Fibroblast of peridontal ligament (primary cell): ENCODE results near the gene SHF.

Source experiments
- DNase-seq: peaks from one replicate; pipeline ENCODE4 v3.0.0-alpha.2; 2010; ENCODE audit errors: extremely low read depth

SHF gene

GRCh38 chr15:45169608-45170480, 17.9 kb downstream of the SHF start:
- no peak for DNase-seq

- DNase-seq, result no peak
Measured at GRCh38 chr15:45168751-45169551, 18.8 kb downstream of the SHF start.

DNA sequence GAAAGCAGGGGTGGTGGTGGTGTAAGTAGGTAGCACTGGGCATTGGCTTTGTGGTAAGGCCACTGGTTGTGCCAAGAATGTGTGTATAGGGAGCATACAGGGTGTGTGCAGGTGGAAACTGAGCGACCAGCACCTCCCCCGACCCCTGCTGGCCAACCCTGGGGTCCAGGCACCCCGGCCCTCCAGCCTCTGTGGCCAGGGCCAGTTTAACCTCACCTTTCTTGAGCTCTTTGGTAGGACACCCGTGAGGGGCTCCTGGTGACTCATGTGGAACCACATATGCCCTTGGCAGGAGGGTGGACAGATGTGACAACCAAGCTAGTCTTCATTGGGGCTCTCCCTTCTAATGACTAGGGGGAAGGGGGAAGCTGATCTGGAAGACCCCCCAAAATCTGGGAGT, 19.5 kb downstream of the SHF start:
- DNase-seq, result no peak

- DNase-seq, result no peak
Measured at GRCh38 chr15:45167631-45168205, 20.0 kb downstream of the SHF start.

- DNase-seq, result peak; percentile 76
Measured at GRCh38 chr15:45166834-45167630, 20.7 kb downstream of the SHF start.

DNA sequence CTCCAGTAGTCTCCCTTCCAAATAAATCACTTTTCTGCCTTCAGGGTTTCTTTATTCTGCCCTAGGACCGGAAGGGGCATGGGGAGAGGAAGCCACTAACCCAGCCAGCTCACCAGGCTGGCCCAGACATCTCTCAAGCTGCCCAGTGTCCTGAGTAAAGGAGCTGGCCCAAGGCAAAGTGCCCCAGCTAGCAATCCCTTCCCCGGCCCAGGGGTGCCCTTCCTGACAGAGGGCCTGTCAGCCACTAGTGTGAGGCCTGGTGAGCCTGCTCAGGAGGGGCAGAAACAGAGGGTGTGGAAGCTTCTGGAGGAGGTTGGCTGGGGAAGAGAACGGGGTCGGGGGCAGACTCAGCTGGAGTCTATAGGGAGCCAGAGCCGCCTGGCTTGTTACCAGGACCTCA, 22.2 kb downstream of the SHF start:
- DNase-seq, result no peak

DNA sequence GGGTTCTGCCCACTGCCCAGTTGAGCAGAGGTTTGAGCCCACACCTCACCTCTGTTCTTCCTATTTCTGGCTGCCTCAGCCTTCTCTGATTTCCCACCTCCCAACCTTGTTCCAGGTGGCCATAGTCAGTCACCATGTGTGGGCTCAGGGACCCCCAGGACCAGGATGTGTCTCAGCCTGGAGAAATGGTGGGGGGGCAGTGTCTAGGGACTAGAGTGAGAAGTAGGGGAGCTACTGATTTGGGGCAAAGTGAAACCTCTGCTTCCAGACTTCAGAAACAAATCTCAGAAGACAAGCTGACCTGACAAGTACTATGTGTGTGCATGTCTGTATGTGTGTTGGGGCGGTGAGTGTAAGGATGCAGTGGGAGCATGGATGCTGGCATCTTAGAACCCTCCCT, 22.9 kb downstream of the SHF start:
- DNase-seq, result no peak

- no peak for DNase-seq
Measured at GRCh38 chr15:45163508-45163856, 24.3 kb downstream of the SHF start.

DNA sequence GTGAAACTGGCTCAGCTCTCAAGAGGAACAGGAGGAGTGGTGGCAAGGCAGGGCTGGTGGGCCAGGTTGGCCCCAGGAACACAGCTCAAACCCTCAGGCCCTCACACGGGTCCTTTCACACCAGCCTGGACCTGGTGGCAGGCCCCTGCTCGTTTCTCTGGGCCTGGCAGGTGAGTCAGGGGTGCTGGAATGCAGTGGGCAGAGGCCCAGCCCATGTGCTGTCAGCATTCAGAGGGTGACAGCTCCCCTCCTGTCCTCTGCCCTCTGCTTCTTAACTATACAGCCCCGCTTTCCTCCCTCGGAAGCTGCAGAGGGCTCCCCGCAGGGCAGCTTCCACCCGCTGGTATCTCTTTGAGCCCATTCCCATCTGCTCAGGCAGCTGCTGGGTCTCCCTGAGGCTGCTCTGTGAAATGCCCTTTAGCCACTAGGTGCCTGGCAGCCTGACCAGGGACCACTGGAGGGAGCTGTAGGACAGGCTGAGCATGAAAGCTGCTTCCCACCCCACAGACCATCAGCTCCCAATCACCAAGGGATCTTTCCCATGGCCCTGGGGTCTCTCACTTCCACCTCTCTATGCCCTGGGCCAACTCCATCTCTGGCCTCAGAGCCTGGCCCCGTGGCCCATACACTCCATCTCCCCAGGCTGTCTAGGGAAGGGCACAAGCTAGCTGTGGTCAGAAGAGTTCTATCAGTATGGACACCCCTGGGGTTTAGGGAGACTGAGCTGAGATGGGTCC, 24.8 kb downstream of the SHF start:
- peak; percentile 79 for DNase-seq

DNA sequence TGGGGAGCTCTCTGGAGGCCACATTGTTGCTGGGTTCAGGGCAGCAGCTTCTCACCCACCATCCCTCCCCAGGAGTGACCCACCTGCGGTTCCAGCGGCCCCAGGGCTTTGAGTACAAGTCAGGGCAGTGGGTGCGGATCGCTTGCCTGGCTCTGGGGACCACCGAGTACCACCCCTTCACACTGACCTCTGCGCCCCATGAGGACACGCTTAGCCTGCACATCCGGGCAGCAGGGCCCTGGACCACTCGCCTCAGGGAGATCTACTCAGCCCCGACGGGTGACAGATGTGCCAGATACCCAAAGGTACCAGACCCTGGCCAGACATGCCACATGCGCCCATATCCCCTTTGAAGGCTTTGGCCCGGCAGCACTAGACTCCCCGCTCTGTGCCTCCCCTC, 26.1 kb downstream of the SHF start:
- no peak for DNase-seq

DNA sequence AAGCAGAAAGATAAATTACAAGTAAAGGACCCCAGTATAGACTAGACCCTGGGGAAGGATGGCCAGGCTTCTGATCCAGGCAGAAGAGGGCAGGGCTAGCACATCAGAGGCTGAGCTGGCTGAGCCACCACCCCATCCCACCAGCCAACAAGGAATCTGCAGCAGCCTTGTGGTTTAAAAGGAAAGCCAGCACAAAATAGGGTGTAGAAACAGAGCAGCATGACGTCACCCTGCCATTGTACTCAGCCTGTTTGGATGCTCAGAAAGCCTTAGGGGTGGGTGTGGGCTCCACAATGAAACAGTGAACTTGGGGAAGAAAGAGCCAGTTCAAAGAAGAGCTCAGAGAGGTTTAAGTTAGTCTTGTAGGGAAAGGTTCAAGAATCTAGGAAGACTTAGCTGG, 29.8 kb downstream of the SHF start:
- peak; percentile 91 for DNase-seq

- peak; percentile 67 for DNase-seq
Measured at GRCh38 chr15:45156744-45157455, 30.9 kb downstream of the SHF start.

DNA sequence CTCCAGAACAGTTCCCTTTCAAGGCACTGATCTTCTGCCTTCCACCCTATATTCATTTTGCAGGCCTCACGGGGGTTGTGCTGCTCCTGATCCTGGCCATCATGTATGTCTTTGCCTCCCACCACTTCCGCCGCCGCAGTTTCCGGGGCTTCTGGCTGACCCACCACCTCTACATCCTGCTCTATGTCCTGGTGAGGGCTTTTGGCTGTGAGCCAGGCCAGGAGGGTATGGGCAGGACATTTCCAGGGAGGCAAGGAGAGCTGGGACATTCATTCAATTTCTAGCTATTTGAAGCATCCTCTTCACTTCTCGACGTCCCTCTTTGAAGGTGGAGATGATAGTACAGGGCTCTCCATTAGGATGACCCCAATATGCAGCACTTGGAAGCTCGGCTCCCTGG, 32.0 kb downstream of the SHF start:
- DNase-seq, result no peak

- no peak for DNase-seq
Measured at GRCh38 chr15:45151998-45152828, 35.6 kb downstream of the SHF start.

DNA sequence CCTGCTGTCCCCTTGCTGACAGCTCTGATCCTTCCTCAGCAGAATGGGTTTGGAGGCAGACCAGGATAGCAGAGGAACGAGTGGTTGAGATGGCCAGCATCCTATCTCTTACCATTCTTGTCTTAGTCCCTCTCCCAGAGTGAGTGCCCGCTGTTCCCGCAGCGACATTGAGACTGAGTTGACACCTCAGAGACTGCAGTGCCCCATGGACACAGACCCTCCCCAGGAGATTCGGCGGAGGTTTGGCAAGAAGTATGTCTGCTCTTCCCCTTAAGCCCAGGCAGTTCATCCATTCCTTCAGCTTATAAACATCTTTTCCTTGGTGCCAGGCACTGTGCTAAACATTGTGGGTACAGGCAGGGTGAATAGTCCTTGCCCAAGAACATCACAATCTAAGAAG, 36.8 kb downstream of the SHF start:
- no peak for DNase-seq

GRCh38 chr15:45150481-45150880, 37.3 kb downstream of the SHF start:
- DNase-seq, result no peak

DNA sequence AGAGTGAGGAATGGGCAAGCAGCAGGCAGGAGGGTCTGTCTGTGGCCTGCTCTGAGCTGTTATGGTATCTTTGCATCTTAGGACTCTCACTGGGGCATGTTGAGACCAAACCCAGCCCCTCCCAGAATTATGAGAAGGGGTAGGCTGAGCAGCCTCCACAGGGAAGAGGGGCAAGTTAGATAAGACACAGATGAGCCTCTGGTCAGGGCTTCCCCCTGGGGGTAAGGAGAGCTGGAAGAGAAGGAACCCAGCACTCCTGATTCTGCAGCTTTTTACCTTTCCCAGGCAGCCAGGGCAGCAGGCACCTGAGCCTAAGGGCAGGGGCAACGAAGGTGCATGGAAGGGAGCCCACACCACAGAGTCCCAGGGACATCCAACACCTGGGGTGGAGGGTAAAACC, 38.7 kb downstream of the SHF start:
- no peak for DNase-seq

DNA sequence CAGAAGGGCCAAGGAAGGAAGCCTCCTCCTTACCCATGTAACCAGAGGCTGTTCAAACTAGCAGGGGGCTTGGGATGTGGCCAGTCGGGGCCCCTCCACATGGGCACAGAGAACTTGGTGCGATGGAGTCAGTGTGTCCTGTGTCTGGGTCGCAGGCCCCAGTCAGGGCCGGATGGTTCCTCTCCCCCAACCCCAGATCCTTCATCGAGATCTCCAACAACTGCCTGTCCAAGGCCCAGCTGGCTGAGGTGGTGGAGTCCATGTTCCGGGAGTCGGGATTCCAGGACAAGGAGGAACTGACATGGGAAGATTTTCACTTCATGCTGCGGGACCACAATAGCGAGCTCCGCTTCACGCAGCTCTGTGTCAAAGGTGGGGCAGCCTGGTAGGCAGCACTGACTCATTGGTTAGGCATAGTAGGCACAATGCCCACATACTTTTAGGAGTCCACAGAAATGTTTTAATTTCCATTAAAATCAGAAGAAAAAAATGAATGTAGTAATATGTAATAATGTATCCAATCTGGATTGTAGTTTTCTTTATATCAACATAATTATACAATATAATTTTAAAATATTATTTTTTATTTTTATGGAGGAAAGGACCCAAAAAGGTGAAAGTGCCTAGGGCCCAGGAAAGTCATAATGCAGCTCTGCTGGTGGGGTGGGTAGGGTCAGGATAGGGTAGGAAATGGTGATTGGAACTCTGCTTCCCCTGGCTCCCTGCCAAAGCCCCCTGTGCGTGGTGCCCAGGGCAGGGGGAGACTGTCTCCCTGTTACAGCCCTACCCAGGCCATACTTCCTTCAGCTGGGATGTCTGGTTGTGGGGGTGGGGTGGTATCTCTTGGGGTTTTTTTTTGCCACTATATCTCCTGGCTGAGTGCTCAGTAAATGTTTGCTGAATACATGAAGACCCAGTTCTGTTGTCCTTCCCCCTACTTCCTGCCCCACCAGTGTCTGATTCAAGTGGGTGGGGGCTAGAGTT, 39.4 kb downstream of the SHF start:
- no peak for DNase-seq

DNA sequence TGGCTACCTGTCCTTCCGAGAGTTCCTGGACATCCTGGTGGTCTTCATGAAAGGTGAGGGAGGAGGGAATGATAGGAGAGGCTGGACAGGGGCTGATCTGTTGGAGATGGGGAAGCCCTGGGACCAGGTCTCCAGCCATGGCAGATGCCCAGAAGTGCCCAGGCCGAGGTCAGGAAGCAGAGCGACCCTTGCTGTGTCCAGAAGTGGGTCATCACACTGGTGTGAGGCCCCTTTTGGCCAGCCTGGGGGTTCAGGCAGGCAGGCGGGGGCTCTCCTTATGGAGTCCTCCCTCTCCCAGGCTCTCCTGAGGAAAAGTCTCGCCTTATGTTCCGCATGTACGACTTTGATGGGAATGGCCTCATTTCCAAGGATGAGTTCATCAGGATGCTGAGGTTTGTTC, 40.2 kb downstream of the SHF start:
- no peak for DNase-seq
